Measurements from ENCODE around the gene NUP93. TPM values are rescaled to one million over a fixed set of nuclear protein-coding genes. Genes with fewer than 3 reads are reported as not detected.

The NUP93 gene
- total RNA-seq, 1 experiment from 2014 or later: 74.7 TPM

DNA sequence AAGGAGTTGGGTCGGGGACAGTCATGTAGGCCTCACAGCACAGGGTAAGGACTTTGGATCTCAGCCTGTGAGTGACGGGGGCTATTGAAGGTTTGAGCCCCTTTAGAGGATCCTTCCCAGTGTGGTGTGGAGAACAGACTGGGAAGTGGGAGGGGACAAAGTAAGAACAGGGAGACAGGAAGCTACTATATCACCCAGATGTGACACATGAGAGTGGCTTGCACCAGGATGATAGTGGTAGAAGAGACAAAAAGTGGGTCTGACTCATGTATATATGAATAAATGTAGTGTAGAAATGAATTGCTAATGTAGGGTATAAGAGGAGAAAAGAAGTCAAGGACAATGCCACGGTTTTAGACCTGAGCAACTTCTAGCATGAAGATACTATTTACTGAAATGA is 4.5 kb downstream of the NUP93 start:
- H3K79me2 ChIP-seq (ENCODE audit: low read depth): peaks cover 76% of the 10 kb centered on the region
- CTCF ChIA-PET: no interaction called here
- H3K4me3 ChIP-seq: no peak overlapping the region
- H2AFZ ChIP-seq: no peak overlapping the region
- DNase-seq: no peak
- no TSS peak for BruUV-seq (replicated peaks)
- H3K4me2 ChIP-seq: no peak overlapping the region
- no peak overlapping the region for H3K27ac ChIP-seq
- peaks cover 3% of the 10 kb centered on the region; the same call in 1 of the 2 replicates for H3F3A ChIP-seq (ENCODE audit: insufficient read depth, low read depth)
- TF ChIP-seq CTCF (conservative IDR thresholded peaks at IDR 0.05) (no peak), EZH2 (IDR thresholded peaks at IDR 0.05; ENCODE audit: low read depth) (no peak)
- intact Hi-C loops (cut with micrococcal nuclease; ENCODE audit: unreplicated experiment): no loop called here
- H3K36me3 ChIP-seq (ENCODE audit: low read depth): no peaks in the 10 kb centered on the region
- peaks cover 11% of the 10 kb centered on the region for H3K4me1 ChIP-seq (replicated peaks; ENCODE audit: insufficient read depth)
- no peaks in the 10 kb centered on the region for H3K9me2 ChIP-seq (ENCODE audit: insufficient read depth)
- POLR2A ChIA-PET (ENCODE audit: unreplicated experiment): interaction anchor here (0.6 kb wide), 1 partner anchor 631 kb away, joined by 11 read pairs; no protein-coding TSS in a partner anchor
- H3K9me3 ChIP-seq (ENCODE audit: insufficient read depth, low read depth): no peaks in the 10 kb centered on the region
- no peaks in the 10 kb centered on the region for H3K27me3 ChIP-seq (ENCODE audit: insufficient read depth, low read depth)
- H4K20me1 ChIP-seq (ENCODE audit: insufficient read depth): peaks cover 9% of the 10 kb centered on the region; the same call in 1 of the 2 replicates

GRCh38 chr16:56736476-56736875 is 6.5 kb downstream of the NUP93 start:
- no TSS peak for BruUV-seq (replicated peaks)
- intact Hi-C loops (cut with micrococcal nuclease; ENCODE audit: unreplicated experiment): no loop called here
- POLR2A ChIA-PET (ENCODE audit: unreplicated experiment): interaction anchor here (0.7 kb wide), 1 partner anchor 414 kb away, joined by 4 read pairs; no protein-coding TSS in a partner anchor

GRCh38 chr16:56737539-56737938 is 7.6 kb downstream of the NUP93 start:
- DNase-seq: no peak
- BruUV-seq (replicated peaks): no TSS peak
- Histone ChIP-seq H3K79me2 (ENCODE audit: low read depth) (peaks cover 61% of the 10 kb centered on the region), H3F3A (ENCODE audit: insufficient read depth, low read depth) (peaks cover 13% of the 10 kb centered on the region), H3K36me3 (ENCODE audit: low read depth) (no peaks in the 10 kb centered on the region), H3K4me1 (replicated peaks; ENCODE audit: insufficient read depth) (no peaks in the 10 kb centered on the region), H3K27me3 (ENCODE audit: insufficient read depth, low read depth) (no peaks in the 10 kb centered on the region), H2AFZ (no peak overlapping the region), H3K4me2 (no peak overlapping the region), H3K27ac (no peak overlapping the region), H3K9me2 (ENCODE audit: insufficient read depth) (no peaks in the 10 kb centered on the region), H3K9me3 (ENCODE audit: insufficient read depth, low read depth) (no peaks in the 10 kb centered on the region), H3K4me3 (no peak overlapping the region), H4K20me1 (ENCODE audit: insufficient read depth) (peaks cover 7% of the 10 kb centered on the region)
- intact Hi-C loops (cut with micrococcal nuclease; ENCODE audit: unreplicated experiment): no loop called here
- TF ChIP-seq EZH2 (IDR thresholded peaks at IDR 0.05; ENCODE audit: low read depth) (no peak), CTCF (conservative IDR thresholded peaks at IDR 0.05) (no peak)
- ChIA-PET CTCF (no interaction called here), POLR2A (ENCODE audit: unreplicated experiment) (no interaction called here)

More at GRCh38 chr16:56736476-56736875, 6.5 kb downstream of the NUP93 start:
- Histone ChIP-seq H2AFZ (no peak overlapping the region), H3K4me1 (replicated peaks; ENCODE audit: insufficient read depth) (peaks cover under 1% of the 10 kb centered on the region; the same call in 1 of the 2 replicates), H3K4me3 (no peak overlapping the region), H3F3A (ENCODE audit: insufficient read depth, low read depth) (peaks cover 3% of the 10 kb centered on the region), H3K9me3 (ENCODE audit: insufficient read depth, low read depth) (no peaks in the 10 kb centered on the region), H3K4me2 (no peak overlapping the region), H3K36me3 (ENCODE audit: low read depth) (no peaks in the 10 kb centered on the region), H3K27me3 (ENCODE audit: insufficient read depth, low read depth) (no peaks in the 10 kb centered on the region), H3K9me2 (ENCODE audit: insufficient read depth) (no peaks in the 10 kb centered on the region), H3K27ac (no peak overlapping the region), H4K20me1 (ENCODE audit: insufficient read depth) (peaks cover 9% of the 10 kb centered on the region; the same call in 1 of the 2 replicates), H3K79me2 (ENCODE audit: low read depth) (peaks cover 62% of the 10 kb centered on the region)
- no peak for TF ChIP-seq CTCF (conservative IDR thresholded peaks at IDR 0.05)
- no peak for DNase-seq
- CTCF ChIA-PET: no interaction called here
